Cardiac fibroblast (primary cell): Measurements from ENCODE around the gene HRAS.
"Not testable (repeated sequence)": the region's sequence is repeated elsewhere in the genome, so short reads cannot be mapped to it uniquely, and the experiment has no call there.

Source experiments
- DNase-seq, 2 donors: peaks; one replicate each; pipeline versions ENCODE4 v3.0.0 to v3.0.0-alpha.2; 2010; ENCODE audit warnings: low read depth in 2 of 2
- H3K4me3 ChIP-seq, 2 donors: replicated peaks in 1 of 2; 1 replicate in 1 of 2; 2 replicates in 1 of 2; pipeline ENCODE4 v1.5.1; 2011; ENCODE audit warnings: low read depth in 2 of 2, low read length in 2 of 2, mild to moderate bottlenecking in 2 of 2, moderate library complexity in 1 of 2
- TF ChIP-seq, protein P1 (sequence below): IDR thresholded peaks from one replicate; pipeline ENCODE4 v1.5.1; 2011; ENCODE audit warnings: low read depth, mild to moderate bottlenecking, low read length, inconsistent platforms

HRAS gene

DNA sequence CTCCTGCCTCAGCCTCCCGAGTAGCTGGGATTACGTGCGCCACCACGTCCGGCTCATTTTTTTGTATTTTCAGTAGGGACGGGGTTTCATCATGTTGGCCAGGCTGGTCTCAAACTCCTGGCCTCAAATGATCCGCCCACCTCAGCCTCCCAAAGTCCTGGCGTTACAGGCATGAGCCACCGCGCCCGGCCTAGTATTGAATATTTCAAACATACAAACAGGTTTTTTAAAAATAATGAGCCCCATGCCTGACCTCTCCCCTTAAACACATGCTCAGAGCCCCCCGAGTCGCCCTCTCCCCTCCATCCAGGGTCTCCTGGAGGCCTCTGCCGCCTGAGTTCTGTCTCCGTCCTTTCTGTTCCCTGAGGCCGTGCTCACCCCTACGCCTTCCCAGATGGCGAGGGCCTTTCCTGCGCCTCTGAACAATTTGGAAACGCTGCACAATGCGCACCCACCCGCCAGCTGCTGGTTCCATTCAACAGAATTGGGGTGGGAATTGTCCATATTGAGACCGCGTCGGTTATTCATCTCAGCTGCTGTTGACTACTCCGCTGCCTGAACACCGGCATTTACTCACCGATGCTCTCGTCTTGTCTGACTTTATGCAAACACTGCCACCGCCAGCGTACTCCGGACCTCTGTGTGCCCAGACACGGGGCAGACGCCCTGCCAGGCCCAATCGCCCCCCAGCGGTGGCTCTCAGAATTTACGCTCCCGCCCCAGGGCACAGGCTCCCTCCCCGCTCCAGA, 14.8 kb downstream of the HRAS start:
- TF ChIP-seq, protein P1, sequence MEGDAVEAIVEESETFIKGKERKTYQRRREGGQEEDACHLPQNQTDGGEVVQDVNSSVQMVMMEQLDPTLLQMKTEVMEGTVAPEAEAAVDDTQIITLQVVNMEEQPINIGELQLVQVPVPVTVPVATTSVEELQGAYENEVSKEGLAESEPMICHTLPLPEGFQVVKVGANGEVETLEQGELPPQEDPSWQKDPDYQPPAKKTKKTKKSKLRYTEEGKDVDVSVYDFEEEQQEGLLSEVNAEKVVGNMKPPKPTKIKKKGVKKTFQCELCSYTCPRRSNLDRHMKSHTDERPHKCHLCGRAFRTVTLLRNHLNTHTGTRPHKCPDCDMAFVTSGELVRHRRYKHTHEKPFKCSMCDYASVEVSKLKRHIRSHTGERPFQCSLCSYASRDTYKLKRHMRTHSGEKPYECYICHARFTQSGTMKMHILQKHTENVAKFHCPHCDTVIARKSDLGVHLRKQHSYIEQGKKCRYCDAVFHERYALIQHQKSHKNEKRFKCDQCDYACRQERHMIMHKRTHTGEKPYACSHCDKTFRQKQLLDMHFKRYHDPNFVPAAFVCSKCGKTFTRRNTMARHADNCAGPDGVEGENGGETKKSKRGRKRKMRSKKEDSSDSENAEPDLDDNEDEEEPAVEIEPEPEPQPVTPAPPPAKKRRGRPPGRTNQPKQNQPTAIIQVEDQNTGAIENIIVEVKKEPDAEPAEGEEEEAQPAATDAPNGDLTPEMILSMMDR = peak; percentile 5
- no peak overlapping the region for H3K4me3 ChIP-seq
- no peak for DNase-seq

DNA sequence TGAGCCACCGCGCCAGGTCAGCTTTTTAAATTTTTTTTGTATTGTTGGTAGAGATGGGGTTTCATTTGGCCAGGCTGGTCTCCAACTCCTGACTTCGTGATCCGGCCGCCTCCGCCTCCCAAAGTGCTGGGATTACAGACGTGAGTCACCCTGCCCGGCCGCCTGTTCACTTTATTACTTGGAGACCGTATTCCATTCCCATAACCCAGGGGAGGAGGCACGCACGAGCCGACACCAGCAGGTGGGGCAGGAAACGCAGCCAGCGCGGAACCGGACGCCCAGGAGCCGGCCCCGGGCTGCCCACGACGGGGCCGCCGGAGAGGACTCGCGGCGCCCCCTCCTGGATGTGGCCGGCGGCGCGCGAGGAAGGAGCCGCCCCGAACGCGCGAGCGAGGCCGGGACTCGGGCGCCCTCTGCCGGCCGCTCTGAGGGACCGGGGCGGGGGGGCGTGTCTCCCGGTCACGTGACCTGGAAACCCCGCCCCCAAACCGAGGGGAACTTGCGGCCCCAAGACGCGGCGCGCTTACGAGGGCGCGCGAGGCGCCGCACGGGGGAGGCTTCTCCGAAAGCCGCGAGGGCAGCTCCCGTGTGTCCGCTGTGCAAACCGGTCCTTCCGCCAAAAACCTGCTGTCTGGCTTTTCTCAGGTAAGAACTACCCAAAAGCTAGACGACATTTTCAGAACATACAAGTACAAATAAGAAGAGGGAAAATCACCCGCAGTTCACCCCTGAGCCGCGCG, 16.7 kb downstream of the HRAS start:
- TF ChIP-seq, protein P1 = peak; percentile 35
- DNase-seq = peak; percentile 95 to 97
- H3K4me3 ChIP-seq = peak overlapping the region; percentile 17 to 28

DNA sequence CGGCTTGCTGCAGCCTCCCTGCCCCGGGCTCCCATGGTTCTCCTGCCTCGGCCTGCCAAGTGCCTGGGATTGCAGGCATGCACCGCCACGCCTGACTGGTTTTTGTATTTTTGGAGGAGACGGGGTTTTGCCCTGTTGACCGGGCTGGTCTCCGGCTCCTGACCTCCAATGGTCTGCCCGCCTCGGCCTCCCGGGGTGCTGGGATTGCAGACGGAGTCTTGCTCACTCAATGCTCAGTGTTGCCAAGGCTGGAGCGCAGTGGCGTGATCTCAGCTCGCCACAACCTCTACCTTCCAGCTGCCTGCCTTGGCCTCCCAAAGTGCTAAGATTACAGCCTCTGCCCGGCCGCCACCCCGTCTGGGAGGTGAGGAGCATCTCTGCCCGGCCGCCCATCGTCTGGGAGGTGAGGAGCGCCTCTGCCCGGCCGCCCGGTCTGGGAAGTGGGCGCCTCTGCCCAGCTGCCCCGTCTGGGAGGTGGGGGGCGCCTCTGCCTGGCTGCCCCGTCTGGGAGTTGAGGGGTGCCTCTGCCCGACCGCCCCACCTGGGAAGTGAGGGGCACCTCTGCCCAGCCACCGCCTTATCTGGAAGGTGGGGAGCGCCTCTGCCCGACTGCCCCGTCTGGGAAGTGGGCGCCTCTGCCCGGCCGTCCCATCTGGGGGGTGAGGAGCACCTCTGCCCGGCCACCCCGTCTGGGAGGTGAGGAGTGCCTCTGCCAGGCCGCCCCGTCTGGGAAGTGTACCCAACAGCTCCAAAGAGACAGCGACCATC, 18.3 kb downstream of the HRAS start:
- DNase-seq, H3K4me3 ChIP-seq: not testable (repeated sequence)

DNA sequence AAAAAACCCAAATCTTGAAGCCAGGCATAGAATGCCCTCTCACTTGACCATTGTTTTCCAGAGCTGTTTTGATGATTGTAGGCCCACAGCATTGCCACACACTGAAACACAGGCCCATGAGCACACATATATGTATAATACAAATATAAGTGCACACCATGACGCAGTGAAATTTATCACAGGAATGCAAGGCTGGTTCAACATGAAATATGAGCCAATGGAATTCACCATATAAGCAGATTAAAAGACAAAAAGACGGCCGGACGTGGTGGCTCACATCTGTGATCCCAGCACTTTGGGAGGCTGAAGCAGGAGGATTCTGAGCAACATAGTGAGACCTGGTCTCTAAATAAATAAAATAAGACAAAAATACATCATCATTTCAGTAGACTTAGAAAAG, 19.0 kb downstream of the HRAS start:
- no peak overlapping the region for H3K4me3 ChIP-seq
- no peak for DNase-seq
- TF ChIP-seq, protein P1 = no peak

DNA sequence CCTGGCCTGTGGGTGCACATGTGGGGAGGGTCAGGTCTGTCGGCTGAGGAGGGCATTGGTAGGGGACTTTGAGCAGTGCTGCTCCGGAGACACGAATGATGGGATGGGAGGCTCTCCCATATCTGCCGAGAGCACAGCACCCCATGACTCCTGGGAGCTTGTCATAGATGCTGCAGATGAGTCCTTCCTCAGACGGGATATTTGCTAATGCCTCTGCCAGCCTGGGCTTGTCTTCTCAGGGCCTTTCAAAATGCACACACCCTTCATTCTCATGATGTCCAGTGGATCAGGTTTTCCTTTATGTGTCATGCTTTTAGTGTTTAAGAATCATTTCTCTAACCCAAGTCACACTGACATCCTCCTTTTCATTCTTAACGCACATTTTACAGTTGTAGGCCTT, 20.2 kb downstream of the HRAS start:
- no peak overlapping the region for H3K4me3 ChIP-seq
- TF ChIP-seq, protein P1 = no peak
- no peak for DNase-seq

DNA sequence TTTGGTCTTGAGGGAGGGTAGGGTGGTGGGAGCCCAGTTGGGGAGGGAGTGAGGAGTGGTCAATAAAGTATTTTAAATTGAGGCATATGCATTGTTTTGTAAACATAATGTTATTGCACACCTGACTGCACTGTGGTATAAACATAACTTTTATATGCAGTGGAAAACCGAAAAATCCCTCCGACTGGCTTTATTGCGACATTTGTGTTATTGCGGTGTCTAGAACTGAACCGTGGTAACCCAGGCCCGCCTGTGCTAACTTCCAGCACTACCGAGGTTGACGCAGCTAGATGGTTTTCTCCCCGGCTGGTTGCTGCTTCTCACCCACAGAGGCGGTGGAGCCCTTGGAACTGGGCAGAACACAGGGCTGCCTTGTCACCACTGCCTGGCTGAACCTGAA, 20.8 kb downstream of the HRAS start:
- no peak overlapping the region for H3K4me3 ChIP-seq
- DNase-seq = no peak
- TF ChIP-seq, protein P1 = no peak
